GM04503 (cell line): Measurements from ENCODE around the gene ZNF620.
A peak's percentile ranks its signal among the peaks of the same experiment; 100 is the strongest.
"Not testable (repeated sequence)": the region's sequence is repeated elsewhere in the genome, so short reads cannot be mapped to it uniquely, and the experiment has no call there.

Experiments
- DNase-seq: peaks from one replicate; pipeline ENCODE4 v3.0.0-alpha.2; 2012; ENCODE audit warnings: low read depth

Gene ZNF620

GRCh38 chr3:40505599-40506462 is at the start of gene ZNF620:
Gene ZNF620, plus strand, starts transcription at chr3:40506039. Its CDS starts 314 bp downstream, at chr3:40506353.
- no peak for DNase-seq

- DNase-seq: no peak
Observed at GRCh38 chr3:40456279-40456939, 49.4 kb upstream of the ZNF620 start.

- peak; percentile 78 for DNase-seq
Observed at GRCh38 chr3:40456940-40457823, 48.7 kb upstream of the ZNF620 start, which contains the start of gene RPL14. Gene RPL14, plus strand, starts transcription at chr3:40457339. Its CDS starts 133 bp downstream, at chr3:40457472.

- DNase-seq: no peak
Observed at GRCh38 chr3:40458473-40458872, 47.4 kb upstream of the ZNF620 start.

- not testable (repeated sequence) for DNase-seq
Observed at GRCh38 chr3:40460481-40460880, 45.4 kb upstream of the ZNF620 start.

GRCh38 chr3:40461161-40461560 is 44.7 kb upstream of the ZNF620 start:
- DNase-seq: no peak

- DNase-seq: not testable (repeated sequence)
Observed at GRCh38 chr3:40462838-40463237, 43.0 kb upstream of the ZNF620 start.

GRCh38 chr3:40463579-40463978 is 42.3 kb upstream of the ZNF620 start:
- no peak for DNase-seq

GRCh38 chr3:40464339-40465110 is 41.3 kb upstream of the ZNF620 start:
- no peak for DNase-seq

GRCh38 chr3:40465111-40465407 is 40.8 kb upstream of the ZNF620 start:
- no peak for DNase-seq

GRCh38 chr3:40465456-40465855 is 40.4 kb upstream of the ZNF620 start:
- DNase-seq: no peak

- DNase-seq: no peak
Observed at GRCh38 chr3:40468018-40468417, 37.8 kb upstream of the ZNF620 start.

- DNase-seq: no peak
Observed at GRCh38 chr3:40470701-40471100, 35.1 kb upstream of the ZNF620 start.

- peak; percentile 17 for DNase-seq
Observed at GRCh38 chr3:40476478-40477470, 29.1 kb upstream of the ZNF620 start, which contains the start of gene ZNF619. Gene ZNF619, plus strand, starts transcription at chr3:40477122. Its CDS starts 858 bp downstream, at chr3:40477980.

- no peak for DNase-seq
Observed at GRCh38 chr3:40477666-40478065, 28.2 kb upstream of the ZNF620 start.

GRCh38 chr3:40487172-40487571 is 18.7 kb upstream of the ZNF620 start:
- DNase-seq: no peak

- no peak for DNase-seq
Observed at GRCh38 chr3:40490916-40491315, 14.9 kb upstream of the ZNF620 start.

- no peak for DNase-seq
Observed at GRCh38 chr3:40494698-40495097, 11.1 kb upstream of the ZNF620 start.

- DNase-seq: no peak
Observed at GRCh38 chr3:40497288-40497687, 8.6 kb upstream of the ZNF620 start.

GRCh38 chr3:40499952-40500351 is 5.9 kb upstream of the ZNF620 start:
- DNase-seq: no peak
